ENCODE data around the gene COQ8A.
"Not testable (repeated sequence)": the region's sequence is repeated elsewhere in the genome, so short reads cannot be mapped to it uniquely, and the experiment has no call there.

Gene COQ8A

GRCh38 chr1:226921504-226921903 is 18.6 kb upstream of the COQ8A start:
- DNase-seq = no peak

- not testable (repeated sequence) for DNase-seq
Measured at GRCh38 chr1:226929260-226930111, 10.6 kb upstream of the COQ8A start.

- DNase-seq = no peak
Measured at GRCh38 chr1:226934483-226935237, 5.4 kb upstream of the COQ8A start.

DNA sequence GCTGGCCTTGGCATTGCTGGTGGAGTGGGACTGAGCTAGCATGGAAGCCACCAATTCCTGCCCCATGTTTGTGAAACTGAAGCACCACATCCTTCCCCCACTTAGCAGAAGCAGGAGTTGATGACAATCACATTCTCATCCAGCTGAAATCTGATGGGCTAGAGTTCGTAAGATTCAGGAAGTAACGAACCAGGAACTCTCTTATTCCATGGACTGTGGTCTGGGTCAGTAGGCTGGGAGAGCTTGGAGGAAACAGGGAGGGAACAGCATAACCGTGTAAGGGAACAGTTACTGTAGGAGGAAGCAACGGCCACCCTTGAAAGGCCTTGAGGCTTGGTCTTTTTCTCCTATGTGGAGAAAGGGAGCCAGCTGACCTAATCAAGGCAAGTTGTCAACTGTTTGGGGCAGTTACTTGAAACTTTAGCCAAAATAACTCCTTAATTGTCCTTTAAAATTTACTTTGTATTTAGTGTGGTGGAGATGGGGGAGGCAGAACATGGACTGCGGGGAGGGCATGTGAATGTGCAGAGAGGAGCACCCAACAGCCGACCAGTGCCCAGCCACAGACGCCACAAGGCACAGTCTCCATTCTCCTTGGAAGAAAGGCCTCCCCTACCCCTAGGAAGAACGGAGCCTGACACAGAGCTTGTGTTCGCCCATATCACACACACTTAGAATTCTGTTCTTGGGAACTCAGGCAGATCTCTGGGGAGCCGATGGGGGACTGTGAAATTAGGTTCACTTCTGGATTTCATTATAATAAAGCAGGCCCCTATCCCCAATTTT is 2.0 kb upstream of the COQ8A start:
- DNase-seq = no peak

- DNase-seq = no peak
Measured at GRCh38 chr1:226938903-226939437, 1.1 kb upstream of the COQ8A start.

DNA sequence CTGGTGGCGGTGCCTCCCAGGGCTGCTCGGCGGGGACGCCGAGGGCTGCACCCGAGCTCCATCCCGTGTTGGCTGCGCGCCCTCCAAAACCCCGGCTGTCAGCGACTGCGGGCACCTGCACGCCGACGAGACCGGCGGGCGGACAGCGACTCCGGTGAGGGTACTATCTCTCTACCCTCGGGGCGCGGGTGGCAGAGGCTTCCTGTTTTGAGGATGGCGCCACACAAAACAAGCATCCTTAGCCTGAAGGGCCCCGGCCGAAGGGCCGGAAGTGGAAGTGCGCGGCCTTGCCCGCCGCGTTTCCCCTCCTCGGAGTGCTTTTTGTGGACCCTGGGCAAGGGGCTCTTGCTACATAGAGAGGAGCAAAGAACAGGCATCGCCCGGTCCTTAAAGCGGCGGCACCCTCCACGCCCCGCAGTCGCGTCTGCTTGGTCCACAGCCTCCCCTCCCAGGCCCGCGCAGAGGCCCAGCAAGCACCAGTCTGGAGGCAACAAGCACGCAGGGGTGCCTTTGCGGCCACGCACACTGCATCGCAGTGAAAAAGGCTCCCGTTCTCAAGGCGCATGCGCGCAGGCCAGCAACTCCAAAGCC is 561 bp upstream of the COQ8A start:
- peak in 30 of 56 donors; percentile 38 to 97 (median 76) for DNase-seq

DNA sequence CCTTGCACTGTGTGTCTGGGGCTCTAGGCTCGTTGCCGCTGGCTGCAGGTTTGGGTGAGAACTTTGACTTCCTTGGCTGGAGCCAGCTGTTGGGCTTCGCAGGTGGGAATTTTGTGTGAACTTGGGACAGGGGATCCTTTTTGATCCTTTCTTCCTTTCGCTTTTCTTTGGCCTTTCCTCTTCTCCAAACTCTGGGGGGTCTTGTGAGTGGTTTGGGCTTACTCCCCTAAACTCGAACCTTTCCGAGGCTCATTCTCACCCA is 643 bp downstream of the COQ8A start:
- no peak for DNase-seq

- DNase-seq = no peak
Measured at GRCh38 chr1:226942392-226942791, 2.3 kb downstream of the COQ8A start.

DNA sequence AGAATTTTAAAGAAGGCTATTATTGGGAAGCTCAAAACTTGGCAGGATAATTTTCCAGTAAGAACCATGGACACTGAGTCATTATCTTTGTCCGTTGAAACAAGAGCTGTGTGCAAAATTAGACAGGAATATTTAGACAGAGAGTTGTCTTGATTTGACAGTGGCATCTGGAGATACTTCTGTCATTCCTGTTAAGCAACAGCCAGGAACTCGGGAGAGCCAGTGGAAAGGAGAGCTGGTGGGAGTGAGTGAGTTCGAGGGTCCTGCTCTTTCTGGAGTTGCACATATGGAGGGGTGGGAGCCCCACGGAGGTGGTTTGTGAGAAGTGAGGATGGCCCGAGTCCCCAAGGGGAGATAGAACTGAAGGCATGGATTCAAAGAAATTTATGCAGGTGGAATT is 3.1 kb downstream of the COQ8A start:
- DNase-seq = no peak

GRCh38 chr1:226943927-226944326 is 3.8 kb downstream of the COQ8A start:
- DNase-seq = no peak

DNA sequence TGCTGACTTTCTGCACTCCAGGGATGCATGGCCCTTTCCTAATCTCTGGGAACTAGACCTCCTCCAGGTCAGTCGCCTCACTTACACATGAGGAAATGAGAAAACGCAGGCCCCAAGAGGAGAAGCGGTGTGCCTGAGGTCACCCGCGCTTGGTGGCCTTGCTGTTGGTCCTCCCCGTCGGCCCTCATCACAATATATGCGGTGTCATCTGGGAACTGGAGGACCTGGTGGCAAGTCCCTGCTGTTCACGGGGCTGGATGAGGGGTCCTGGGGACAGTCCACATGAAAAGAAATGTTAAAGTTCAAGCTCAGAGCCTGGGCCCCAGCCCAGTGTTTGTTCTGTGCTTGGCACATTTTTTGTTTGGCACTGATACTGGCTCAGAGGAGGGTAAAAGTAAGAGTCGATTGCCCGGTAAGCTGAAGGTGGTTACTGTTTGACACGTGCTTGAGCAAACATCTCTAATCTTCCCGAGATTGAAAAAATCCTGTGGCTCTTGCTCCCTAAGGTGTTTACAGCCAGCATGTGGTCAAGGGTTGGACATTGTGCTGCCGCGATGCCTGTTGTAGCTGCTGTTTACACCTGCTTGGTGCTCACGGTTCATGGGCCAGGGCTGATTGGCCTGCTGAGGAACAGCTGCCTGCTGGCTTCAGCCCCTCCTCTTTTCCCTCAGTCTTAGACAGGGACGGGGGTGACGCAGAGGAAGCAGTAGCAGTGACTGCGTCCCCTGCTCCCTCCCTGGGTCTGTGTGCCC is 5.2 kb downstream of the COQ8A start:
- no peak for DNase-seq

GRCh38 chr1:226945858-226946245 is 5.8 kb downstream of the COQ8A start:
- no peak for DNase-seq

DNA sequence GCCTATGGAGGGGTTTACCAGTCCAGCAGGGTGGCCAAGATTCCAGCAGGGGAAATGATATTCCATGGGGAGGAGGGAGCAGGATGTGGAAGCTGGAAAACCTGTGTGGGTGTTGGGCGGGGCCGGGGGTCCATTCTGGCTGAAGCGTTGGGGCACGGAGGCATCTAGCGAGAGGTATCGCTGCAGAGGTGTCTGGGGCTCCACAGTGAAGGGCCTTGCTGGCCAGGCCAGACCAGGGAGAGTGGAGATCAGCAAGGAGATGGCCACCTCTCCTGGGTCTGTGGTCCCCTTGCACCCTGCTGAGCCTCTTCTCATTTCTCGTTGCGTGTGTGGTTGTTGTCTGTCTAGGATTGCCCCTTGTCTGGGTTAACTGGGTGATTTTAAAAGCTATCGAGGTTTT is 6.2 kb downstream of the COQ8A start:
- no peak for DNase-seq

DNA sequence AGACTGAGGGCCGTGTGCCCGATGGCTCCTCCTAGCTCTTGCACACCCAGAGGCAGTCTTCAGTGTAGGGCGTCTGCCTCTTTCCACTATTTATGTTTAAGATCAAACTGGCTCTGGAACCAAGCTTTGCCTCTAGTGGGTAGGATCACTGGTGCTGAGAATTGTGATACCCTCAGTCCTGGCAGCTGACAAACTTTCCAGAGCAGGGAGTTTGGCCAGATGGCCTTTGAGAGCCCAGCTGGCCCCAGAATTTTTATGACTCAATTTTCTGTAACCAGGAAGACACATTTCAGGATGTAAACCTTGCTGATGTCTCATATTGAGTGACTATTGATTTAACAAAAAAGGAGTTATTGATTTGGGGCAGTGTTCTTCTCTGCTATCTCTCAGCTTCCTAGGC is 6.7 kb downstream of the COQ8A start:
- DNase-seq = no peak

DNA sequence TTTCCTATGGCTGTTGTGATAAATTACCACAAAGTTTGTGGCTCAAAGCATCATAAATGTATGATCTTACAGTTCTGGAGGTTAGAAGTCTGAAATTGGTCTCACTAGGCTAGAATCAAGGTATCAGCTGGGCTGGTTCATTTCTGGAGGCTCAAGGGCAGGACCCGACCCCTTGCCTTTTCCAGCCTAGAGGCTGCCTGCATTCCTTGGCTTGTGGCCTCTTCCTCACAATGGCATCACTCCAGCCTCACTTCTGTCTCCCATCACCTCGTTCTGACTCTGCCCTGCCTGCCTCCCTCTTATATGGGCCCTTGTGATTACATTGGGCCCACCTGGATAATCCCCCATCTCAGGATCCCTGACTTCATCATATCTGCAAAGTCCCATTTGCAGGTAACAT is 8.0 kb downstream of the COQ8A start:
- no peak for DNase-seq

DNA sequence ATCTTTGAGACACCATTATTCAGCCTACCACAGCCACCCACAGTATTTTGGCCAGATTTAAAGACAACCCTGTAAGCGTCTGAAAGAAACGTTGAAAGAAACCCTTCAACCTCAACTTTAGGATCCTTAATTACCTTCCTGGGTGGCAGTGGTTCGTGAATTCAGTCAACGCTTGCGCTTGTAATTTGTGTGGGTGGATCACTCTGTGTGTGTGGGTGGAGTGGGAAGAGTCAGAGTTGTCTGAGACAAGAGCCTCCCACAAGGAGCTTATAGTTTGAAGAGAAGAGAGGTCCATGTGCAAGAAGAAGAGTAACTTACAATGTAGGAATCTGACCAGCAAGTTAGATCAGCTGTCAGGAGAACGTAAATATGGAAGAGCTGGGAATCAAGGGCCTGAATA is 8.4 kb downstream of the COQ8A start:
- DNase-seq = no peak

DNA sequence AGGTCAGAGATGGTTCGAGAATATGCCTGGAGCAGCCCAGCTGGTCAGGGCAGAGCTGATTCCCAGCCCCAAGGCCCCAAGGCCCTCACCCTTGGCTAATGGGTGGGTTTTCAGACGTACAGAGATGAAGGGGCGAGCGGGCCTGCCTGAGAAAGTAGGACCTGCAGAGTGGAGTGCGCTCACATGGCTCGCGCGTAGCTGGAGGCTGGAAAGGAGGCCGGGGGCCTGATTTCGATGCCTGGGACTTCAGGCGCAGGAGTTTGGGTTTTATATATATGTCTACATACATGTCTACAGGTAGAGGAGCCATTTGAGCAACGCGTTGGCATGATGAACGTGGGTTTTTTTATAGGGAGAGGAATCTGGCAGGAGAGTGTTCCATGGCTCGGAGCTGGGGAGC is 8.9 kb downstream of the COQ8A start:
- no peak for DNase-seq

- no peak for DNase-seq
Measured at GRCh38 chr1:226949401-226949800, 9.3 kb downstream of the COQ8A start.

DNA sequence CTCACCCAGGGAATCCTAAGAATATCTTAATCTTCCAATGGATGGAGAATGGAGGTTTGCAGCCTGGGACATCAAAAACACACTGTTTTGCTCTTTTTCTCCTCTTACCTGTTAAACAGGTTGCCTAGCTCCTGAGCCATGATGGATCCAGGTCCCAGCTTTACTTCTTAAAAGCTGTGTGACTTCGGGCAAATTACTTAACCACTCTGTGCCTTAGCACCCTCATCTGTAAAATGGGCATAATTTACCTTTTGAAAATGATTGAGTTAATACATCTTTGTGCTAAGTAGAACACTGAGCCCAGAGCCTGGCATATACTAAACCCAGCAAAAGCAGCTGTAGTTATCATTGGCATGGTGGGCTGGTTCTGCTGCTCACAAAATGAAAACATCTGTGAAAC is 10.2 kb downstream of the COQ8A start:
- DNase-seq = no peak

DNA sequence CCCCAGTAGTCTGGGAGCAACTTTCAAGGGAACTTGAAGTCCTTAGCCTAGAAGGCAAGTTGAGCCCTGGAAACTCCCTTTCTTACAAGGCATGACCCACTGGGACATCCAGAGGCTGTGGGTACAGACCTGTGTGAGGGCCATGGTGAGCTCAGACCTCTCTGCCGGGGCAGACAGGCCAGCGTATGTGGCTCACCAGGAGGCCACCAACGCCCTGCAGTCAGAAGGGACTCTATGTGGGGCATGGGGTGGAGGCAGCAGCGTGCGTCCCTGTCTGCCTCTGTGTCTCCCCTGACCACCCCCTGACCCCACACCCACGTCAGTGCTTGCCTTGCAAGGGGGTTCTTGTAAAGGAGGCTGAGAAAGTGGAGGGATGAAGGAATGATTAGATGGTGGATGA is 10.8 kb downstream of the COQ8A start:
- DNase-seq = no peak
